Esophagus muscularis mucosa (tissue), 4 donors: ENCODE measurements around the gene PCDHGC3. TPM values are rescaled to one million over a fixed set of nuclear protein-coding genes. Genes with fewer than 3 reads are reported as not detected.

Source experiments
- DNase-seq: peaks from one replicate; pipeline ENCODE4 v3.0.0-alpha.2; 2017; ENCODE audit errors: extremely low spot score
- H3K27ac ChIP-seq, 4 donors: fragments of 200-600 bp; sonication (generic); replicated peaks in 1 of 4; 1 replicate in 3 of 4; 2 replicates in 1 of 4; pipeline ENCODE4 v1.5.1; 2016 to 2019; ENCODE audit warnings: mild to moderate bottlenecking in 1 of 4
- H3K27me3 ChIP-seq, 4 donors: fragments of 200-600 bp; sonication (generic); one replicate each; pipeline versions ENCODE4 v1.5.1 to v1.6.0; 2016 to 2019
- H3K36me3 ChIP-seq, 4 donors: fragments of 200-600 bp; sonication (generic); one replicate each; pipeline ENCODE4 v1.5.1; 2016 to 2019
- H3K4me1 ChIP-seq, 4 donors: fragments of 200-600 bp; sonication (generic); one replicate each; pipeline ENCODE4 v1.5.1; 2016 to 2019
- H3K4me3 ChIP-seq, 4 donors: fragments of 200-600 bp; sonication (generic); 1 replicate in 2 of 4; 2 replicates in 2 of 4; pipeline ENCODE4 v1.5.1; 2016 to 2019; ENCODE audit warnings: mild to moderate bottlenecking in 4 of 4, moderate library complexity in 1 of 4
- H3K9me3 ChIP-seq, 4 donors: fragments of 200-600 bp; sonication (generic); 1 replicate in 3 of 4; 2 replicates in 1 of 4; pipeline ENCODE4 v1.5.1; 2016 to 2019
- CTCF ChIP-seq, 3 experiments: fragments of 200-600 bp in 2 of 3; fragments of 450-650 bp in 1 of 3; sonication (generic) in 2 of 3; IDR thresholded peaks; one replicate each; pipeline ENCODE4 v1.5.1; 2017 to 2019; ENCODE audit warnings: antibody characterized with exemption in 3 of 3, mild to moderate bottlenecking in 2 of 3, moderate library complexity in 1 of 3
- EP300 ChIP-seq: sonication (generic); formaldehyde crosslinking; IDR thresholded peaks from one replicate; pipeline ENCODE4 v1.6.1; 2017; ENCODE audit warnings: antibody characterized with exemption
- POLR2A ChIP-seq: fragments of 450-650 bp; IDR thresholded peaks from one replicate; pipeline ENCODE4 v1.6.1; 2017; ENCODE audit warnings: antibody characterized with exemption, moderate library complexity, mild to moderate bottlenecking, low read depth
- POLR2AphosphoS5 ChIP-seq, 2 donors: sonication (generic); formaldehyde crosslinking; IDR thresholded peaks; one replicate each; pipeline ENCODE4 v1.6.1; 2017; ENCODE audit warnings: antibody characterized with exemption in 2 of 2
- WGBS: methylation state at CpG from one replicate; pipeline ENCODE4 v1.1.5; 2018; 5-methylcytosine and 5-hydroxymethylcytosine counted together
- intact Hi-C: fragments of 100-400 bp; cut with DNase I; formaldehyde crosslinking; loops from one replicate; pipeline ENCODE4 v1.15.1; 2023
- total RNA-seq, 4 donors: library from RNA; depleted of rRNA; stranded (reverse); fragments of >200 nt; gene quantifications; one replicate each; pipeline versions ENCODE4 v1.1.0 to v1.2.1, GENCODE V29; 2016

PCDHGC3 gene
- total RNA-seq, 4 donors from 2014 or later, result 56.5 to 81.1 (median 65.5) TPM

- Histone ChIP-seq H3K4me3 (no peak overlapping the region), H3K9me3 (no peaks in the 10 kb centered on the region), H3K36me3 (peaks cover 0 to 45% (median 29%) of the 10 kb centered on the region in 4 donors), H3K4me1 (peaks cover 63 to 85% (median 72%) of the 10 kb centered on the region in 4 donors), H3K27me3 (no peaks in the 10 kb centered on the region), H3K27ac (peak overlapping the region in 1 of 4 donors; percentile 65)
- TF ChIP-seq POLR2A, result no peak
- TF ChIP-seq POLR2AphosphoS5 (IDR thresholded peaks at IDR 0.05), result no peak
- TF ChIP-seq CTCF (IDR thresholded peaks at IDR 0.05), result no peak
- no peak for TF ChIP-seq EP300
- intact Hi-C loops, result no loop called here
- 100% methylated on average over 1 of the region's 1 CpG for WGBS
- no peak for DNase-seq
These were observed 42.9 kb downstream of the PCDHGC3 start for GRCh38 chr5:141518618-141519015.

- no peak for DNase-seq
- intact Hi-C loops, result loop anchor here (10.0 kb wide), 1 partner anchor 105 kb away; the partner anchor contains the start of genes PCDHGA10 and PCDHGB7
- no peaks in the 10 kb centered on the region for H3K27me3 ChIP-seq
- H3K4me1 ChIP-seq, result peaks cover 62 to 85% (median 71%) of the 10 kb centered on the region in 4 donors
- TF ChIP-seq CTCF (IDR thresholded peaks at IDR 0.05) (no peak), EP300 (no peak), POLR2A (no peak)
- peak overlapping the region; percentile 50 to 65 (median 56) for H3K27ac ChIP-seq
- H3K4me3 ChIP-seq, result no peak overlapping the region
- H3K36me3 ChIP-seq, result peaks cover 0 to 52% (median 29%) of the 10 kb centered on the region in 4 donors
- H3K9me3 ChIP-seq, result no peaks in the 10 kb centered on the region
- WGBS, result 78% methylated on average over 3 of the region's 3 CpGs
These were observed 44.1 kb downstream of the PCDHGC3 start for GRCh38 chr5:141519605-141520565.

DNA sequence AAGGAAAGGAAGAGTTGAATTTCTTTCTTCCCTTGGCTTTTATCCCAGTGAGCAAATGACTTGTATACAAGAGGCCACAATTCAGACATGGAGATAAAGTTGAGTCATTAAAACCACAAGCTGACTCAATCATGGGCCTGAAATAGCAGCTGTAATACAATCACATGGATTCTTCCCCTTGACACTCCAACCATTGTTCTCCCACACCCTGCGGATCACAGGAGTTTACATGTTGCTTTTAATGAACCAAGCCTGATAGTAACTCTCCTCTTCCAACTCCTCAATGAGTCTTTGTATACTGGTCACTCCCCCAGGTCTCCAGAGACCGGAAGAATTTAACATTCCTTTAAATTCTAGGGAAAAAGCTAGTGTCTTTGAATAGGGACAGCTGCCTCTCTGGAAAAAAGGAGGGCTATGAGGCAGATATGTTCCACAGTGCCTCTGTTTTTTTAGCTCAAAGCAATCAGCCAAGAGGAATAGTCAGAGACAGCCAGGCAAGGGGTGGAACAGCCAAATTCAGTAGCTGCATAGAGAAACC lies 45.5 kb downstream of the PCDHGC3 start:
- no peak for TF ChIP-seq EP300
- TF ChIP-seq POLR2AphosphoS5 (IDR thresholded peaks at IDR 0.05), result peak; percentile 45 to 63
- Histone ChIP-seq H3K9me3 (no peaks in the 10 kb centered on the region), H3K4me3 (no peak overlapping the region), H3K36me3 (peaks cover 0 to 56% (median 32%) of the 10 kb centered on the region in 4 donors), H3K27ac (peak overlapping the region; percentile 50 to 65 (median 56)), H3K27me3 (no peaks in the 10 kb centered on the region), H3K4me1 (peaks cover 60 to 83% (median 65%) of the 10 kb centered on the region in 4 donors)
- 25% methylated on average over 2 of the region's 2 CpGs for WGBS
- intact Hi-C loops, result loop anchor here (10.0 kb wide), 1 partner anchor 107 kb away; the partner anchor contains the start of genes PCDHGA10 and PCDHGB7
- no peak for DNase-seq

DNA sequence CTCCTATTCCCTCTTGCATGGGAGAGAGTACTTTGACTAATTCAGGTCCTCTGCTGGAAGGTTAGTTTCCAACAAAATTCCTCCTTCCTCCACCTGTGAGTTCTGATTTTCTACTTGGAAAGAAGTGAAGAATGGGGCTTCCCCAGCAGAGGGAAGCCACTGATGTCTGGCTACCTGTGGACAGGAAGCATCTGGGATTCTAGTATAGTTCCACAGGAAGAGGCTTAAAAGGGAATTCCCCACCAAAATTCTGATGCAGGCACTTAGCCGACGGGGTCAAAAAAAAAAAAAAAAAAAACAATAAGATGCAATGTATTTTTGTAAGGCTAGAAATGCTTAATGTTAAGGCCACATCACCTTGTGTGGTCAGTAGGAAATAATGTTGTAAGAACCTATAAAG lies 46.5 kb downstream of the PCDHGC3 start:
- H3K27ac ChIP-seq, result peak overlapping the region in 3 of 4 donors; percentile 55 to 65 (median 56)
- H3K36me3 ChIP-seq, result peaks cover 0 to 58% (median 35%) of the 10 kb centered on the region in 4 donors
- H3K4me1 ChIP-seq, result peaks cover 55 to 77% (median 67%) of the 10 kb centered on the region in 4 donors
- H3K27me3 ChIP-seq, result no peaks in the 10 kb centered on the region
- no peak for DNase-seq
- 42% methylated on average over 2 of the region's 2 CpGs for WGBS
- no peak overlapping the region for H3K4me3 ChIP-seq
- TF ChIP-seq EP300 (no peak), CTCF (IDR thresholded peaks at IDR 0.05) (no peak), POLR2A (no peak), POLR2AphosphoS5 (IDR thresholded peaks at IDR 0.05) (no peak)
- intact Hi-C loops, result loop anchor here (10.0 kb wide), 1 partner anchor 108 kb away; the partner anchor contains the start of genes PCDHGA10 and PCDHGB7
- no peaks in the 10 kb centered on the region for H3K9me3 ChIP-seq

DNA sequence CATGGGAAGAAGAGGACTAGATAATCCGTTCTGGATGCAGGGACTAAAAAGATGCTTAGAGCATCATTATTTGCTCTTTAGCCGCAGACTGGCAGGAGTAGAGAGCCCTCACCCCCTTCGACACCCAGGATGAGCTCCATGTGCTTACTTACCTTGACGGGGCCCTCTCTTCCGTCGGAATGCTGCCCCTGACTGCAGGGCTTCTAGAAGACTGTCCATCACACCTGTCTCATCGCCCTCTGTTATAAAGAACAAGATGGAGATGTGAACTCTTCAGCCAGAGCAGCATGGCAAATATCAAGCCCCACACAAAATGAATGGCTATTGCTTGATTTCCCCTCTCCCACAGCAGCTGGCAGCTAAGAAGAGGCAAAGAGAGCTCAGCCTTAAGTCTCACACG lies 48.2 kb downstream of the PCDHGC3 start:
- TF ChIP-seq EP300 (no peak), CTCF (IDR thresholded peaks at IDR 0.05) (no peak), POLR2A (no peak), POLR2AphosphoS5 (IDR thresholded peaks at IDR 0.05) (no peak)
- Histone ChIP-seq H3K9me3 (no peaks in the 10 kb centered on the region), H3K27ac (peak overlapping the region; percentile 25 to 83 (median 70)), H3K27me3 (no peaks in the 10 kb centered on the region), H3K4me1 (peaks cover 68 to 84% (median 77%) of the 10 kb centered on the region in 4 donors), H3K36me3 (peaks cover 0 to 58% (median 35%) of the 10 kb centered on the region in 4 donors), H3K4me3 (no peak overlapping the region)
- intact Hi-C loops, result loop anchor here (1.0 to 10.0 kb wide), 3 partner anchors 35 to 109 kb away; partner anchors contain the start of genes PCDHGA10 and PCDHGB7
- WGBS, result 78% methylated on average over 8 of the region's 8 CpGs
- DNase-seq, result no peak
